DND-41 (cell line): Measurements from ENCODE around the gene BCL7C.
"Not testable (repeated sequence)": the region's sequence is repeated elsewhere in the genome, so short reads cannot be mapped to it uniquely, and the experiment has no call there.

Experiments used
- EZH2 ChIP-seq: IDR thresholded peaks from 3 replicates; pipeline ENCODE4 v1.6.1; 2012; ENCODE audit warnings: borderline replicate concordance, low read depth, mild to moderate bottlenecking, moderate library complexity, low read length, inconsistent platforms; ENCODE audit not compliant: severe bottlenecking
- TF ChIP-seq, protein P1 (sequence below): IDR thresholded peaks from 2 replicates; pipeline ENCODE4 v1.5.1; 2012; ENCODE audit warnings: borderline replicate concordance, low read length, moderate library complexity, mild to moderate bottlenecking; ENCODE audit not compliant: poor library complexity, severe bottlenecking; ENCODE audit errors: extremely low read depth

DNA sequence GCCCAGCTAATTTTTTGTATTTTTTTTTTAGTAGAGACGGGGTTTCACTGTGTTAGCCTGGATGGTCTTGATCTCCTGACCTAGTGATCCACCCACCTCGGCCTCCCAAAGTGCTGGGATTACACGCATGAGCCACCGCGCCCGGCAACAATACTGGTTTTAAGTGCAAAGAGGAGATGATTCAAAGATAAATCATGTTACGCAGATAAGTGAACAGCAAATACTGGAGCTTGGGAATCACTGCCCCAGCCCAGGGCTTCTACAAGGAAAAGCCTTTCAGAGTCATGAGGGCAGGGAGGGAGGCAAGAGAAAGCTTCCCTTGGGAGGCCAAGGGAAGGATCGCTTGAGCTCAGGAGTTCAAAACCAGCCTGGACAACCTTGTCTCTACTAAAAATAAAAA is 45.7 kb upstream of the BCL7C start:
- TF ChIP-seq, protein P1, sequence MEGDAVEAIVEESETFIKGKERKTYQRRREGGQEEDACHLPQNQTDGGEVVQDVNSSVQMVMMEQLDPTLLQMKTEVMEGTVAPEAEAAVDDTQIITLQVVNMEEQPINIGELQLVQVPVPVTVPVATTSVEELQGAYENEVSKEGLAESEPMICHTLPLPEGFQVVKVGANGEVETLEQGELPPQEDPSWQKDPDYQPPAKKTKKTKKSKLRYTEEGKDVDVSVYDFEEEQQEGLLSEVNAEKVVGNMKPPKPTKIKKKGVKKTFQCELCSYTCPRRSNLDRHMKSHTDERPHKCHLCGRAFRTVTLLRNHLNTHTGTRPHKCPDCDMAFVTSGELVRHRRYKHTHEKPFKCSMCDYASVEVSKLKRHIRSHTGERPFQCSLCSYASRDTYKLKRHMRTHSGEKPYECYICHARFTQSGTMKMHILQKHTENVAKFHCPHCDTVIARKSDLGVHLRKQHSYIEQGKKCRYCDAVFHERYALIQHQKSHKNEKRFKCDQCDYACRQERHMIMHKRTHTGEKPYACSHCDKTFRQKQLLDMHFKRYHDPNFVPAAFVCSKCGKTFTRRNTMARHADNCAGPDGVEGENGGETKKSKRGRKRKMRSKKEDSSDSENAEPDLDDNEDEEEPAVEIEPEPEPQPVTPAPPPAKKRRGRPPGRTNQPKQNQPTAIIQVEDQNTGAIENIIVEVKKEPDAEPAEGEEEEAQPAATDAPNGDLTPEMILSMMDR: not testable (repeated sequence)
- TF ChIP-seq EZH2: not testable (repeated sequence)
